HL-60 (cell line): Measurements from ENCODE around the gene ALKBH1.

Experiments
- CTCF ChIP-seq: IDR thresholded peaks from one replicate; pipeline ENCODE4 v1.5.1; 2011; ENCODE audit warnings: low read length, control low read depth, inconsistent platforms; ENCODE audit not compliant: insufficient read depth
- REST ChIP-seq: IDR thresholded peaks from 2 replicates; pipeline ENCODE4 v1.6.1; 2012; ENCODE audit warnings: low read depth; ENCODE audit not compliant: insufficient replicate concordance

GRCh38 chr14:77659831-77660230 is 48.0 kb downstream of the ALKBH1 start:
- TF ChIP-seq CTCF (no peak), REST (no peak)
